Right atrium auricular region (tissue), 2 donors: ENCODE results near the gene RTN1. TPM values are rescaled to one million over a fixed set of nuclear protein-coding genes. Genes with fewer than 3 reads are reported as not detected.

Experiments
- DNase-seq: peaks from one replicate; pipeline ENCODE4 v3.0.0-alpha.2; 2019; ENCODE audit warnings: low spot score
- H3K27ac ChIP-seq, 2 donors: fragments of 200-600 bp; sonication (generic); 1 replicate in 1 of 2; 2 replicates in 1 of 2; pipeline ENCODE4 v1.5.1; 2016 to 2019
- H3K27me3 ChIP-seq, 2 donors: fragments of 200-600 bp; sonication (generic); one replicate each; pipeline versions ENCODE4 v1.5.1 to v1.6.0; 2017 to 2019
- H3K36me3 ChIP-seq: fragments of 200-600 bp; sonication (generic); one replicate; pipeline ENCODE4 v1.5.1; 2016
- H3K4me1 ChIP-seq, 2 donors: fragments of 200-600 bp; sonication (generic); one replicate each; pipeline versions ENCODE4 v1.5.1 to v1.6.0; 2017 to 2019
- H3K4me3 ChIP-seq, 2 donors: fragments of 200-600 bp; sonication (generic); 1 replicate in 1 of 2; 2 replicates in 1 of 2; pipeline ENCODE4 v1.5.1; 2017 to 2019; ENCODE audit warnings: mild to moderate bottlenecking in 1 of 2, moderate library complexity in 1 of 2
- H3K9me3 ChIP-seq, 2 donors: fragments of 200-600 bp; sonication (generic); one replicate each; pipeline ENCODE4 v1.5.1; 2019
- total RNA-seq, 2 donors: library from RNA; depleted of rRNA; stranded (reverse); fragments of >200 nt; gene quantifications; one replicate each; pipeline ENCODE4 v1.1.0, GENCODE V29; 2016
- TF ChIP-seq, protein P1 (sequence below), 2 donors: fragments of 200-600 bp; sonication (generic); IDR thresholded peaks; one replicate each; pipeline ENCODE4 v1.5.1; 2019; ENCODE audit warnings: antibody characterized with exemption in 2 of 2

Gene RTN1
- total RNA-seq, 2 donors from 2014 or later: 1.3 to 2.7 TPM

DNA sequence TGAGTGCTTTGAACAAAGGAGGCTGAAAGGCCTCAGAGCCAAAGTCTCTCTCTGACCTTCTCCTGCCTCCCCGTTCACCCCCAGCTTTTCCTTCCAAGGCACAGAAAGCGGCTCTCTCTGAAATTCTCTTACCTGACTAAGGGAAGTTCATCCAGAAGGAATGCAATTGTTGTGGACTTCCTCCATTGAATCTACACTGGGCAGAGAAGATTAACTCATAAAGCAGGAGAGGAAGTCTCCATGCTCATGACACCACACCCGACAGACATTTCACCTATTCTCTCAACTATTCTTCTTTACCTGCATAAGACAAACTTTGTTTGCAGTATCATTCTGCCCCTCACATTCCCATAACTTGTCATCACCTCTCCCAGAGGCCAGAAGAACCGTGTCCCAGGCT lies 164.7 kb downstream of the RTN1 start:
- Histone ChIP-seq H3K9me3 (no peaks in the 10 kb centered on the region), H3K4me1 (no peaks in the 10 kb centered on the region), H3K36me3 (no peaks in the 10 kb centered on the region), H3K27me3 (no peaks in the 10 kb centered on the region), H3K4me3 (no peak overlapping the region), H3K27ac (no peak overlapping the region)
- TF ChIP-seq, protein P1, sequence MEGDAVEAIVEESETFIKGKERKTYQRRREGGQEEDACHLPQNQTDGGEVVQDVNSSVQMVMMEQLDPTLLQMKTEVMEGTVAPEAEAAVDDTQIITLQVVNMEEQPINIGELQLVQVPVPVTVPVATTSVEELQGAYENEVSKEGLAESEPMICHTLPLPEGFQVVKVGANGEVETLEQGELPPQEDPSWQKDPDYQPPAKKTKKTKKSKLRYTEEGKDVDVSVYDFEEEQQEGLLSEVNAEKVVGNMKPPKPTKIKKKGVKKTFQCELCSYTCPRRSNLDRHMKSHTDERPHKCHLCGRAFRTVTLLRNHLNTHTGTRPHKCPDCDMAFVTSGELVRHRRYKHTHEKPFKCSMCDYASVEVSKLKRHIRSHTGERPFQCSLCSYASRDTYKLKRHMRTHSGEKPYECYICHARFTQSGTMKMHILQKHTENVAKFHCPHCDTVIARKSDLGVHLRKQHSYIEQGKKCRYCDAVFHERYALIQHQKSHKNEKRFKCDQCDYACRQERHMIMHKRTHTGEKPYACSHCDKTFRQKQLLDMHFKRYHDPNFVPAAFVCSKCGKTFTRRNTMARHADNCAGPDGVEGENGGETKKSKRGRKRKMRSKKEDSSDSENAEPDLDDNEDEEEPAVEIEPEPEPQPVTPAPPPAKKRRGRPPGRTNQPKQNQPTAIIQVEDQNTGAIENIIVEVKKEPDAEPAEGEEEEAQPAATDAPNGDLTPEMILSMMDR (IDR thresholded peaks at IDR 0.05): no peak
- no peak for DNase-seq

DNA sequence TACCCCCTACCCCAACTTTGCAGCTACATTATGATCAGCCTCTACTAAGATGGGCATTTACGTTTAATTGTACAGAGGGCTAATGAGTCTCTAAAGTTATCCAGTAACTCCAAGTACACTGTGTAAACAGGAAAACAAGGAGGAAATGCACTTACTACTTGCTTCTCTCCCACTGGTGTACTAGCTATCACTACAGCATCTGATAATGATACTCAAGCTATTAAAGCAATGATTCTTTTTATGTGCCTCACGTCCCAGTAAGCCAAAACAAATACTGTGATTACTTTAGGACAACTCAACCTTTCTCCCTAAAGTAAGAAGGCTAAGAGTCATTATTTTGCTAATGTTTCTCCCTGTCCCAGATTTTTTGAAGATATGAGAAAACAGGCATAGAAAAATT lies 165.3 kb downstream of the RTN1 start:
- TF ChIP-seq, protein P1 (IDR thresholded peaks at IDR 0.05): no peak
- no peaks in the 10 kb centered on the region for H3K27me3 ChIP-seq
- no peak for DNase-seq
- H3K36me3 ChIP-seq: no peaks in the 10 kb centered on the region
- no peaks in the 10 kb centered on the region for H3K4me1 ChIP-seq
- H3K4me3 ChIP-seq: no peak overlapping the region
- no peaks in the 10 kb centered on the region for H3K9me3 ChIP-seq
- H3K27ac ChIP-seq: no peak overlapping the region

DNA sequence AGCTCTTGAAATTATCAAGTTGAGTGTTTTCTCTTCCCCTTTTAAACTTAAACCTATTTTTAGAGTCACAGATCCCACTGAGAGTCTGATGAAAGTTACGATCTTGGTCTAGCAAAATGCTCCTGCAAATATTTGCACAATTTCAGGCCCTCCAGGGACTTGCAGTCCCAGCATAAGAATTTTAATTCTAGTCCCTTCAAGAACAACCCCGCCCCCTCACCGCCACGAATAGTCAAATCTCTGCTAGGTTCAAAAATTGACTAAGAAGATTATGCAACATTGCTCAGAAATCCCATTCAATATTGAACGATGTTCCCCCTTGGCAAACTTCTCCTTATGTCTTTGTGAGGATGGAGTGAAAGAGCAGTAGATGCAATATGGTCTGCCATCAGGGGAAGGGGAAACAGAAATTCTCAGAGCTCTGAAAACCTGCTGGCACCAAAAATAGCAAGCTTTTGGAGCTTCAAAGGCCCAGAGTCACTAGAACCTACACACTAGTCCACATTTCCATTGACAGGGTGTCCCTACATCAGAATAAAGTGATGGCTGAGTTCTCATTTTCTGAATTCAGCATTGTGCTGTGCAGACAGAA lies 166.4 kb downstream of the RTN1 start:
- H3K36me3 ChIP-seq: no peaks in the 10 kb centered on the region
- no peaks in the 10 kb centered on the region for H3K27me3 ChIP-seq
- no peak overlapping the region for H3K27ac ChIP-seq
- no peak for DNase-seq
- no peaks in the 10 kb centered on the region for H3K4me1 ChIP-seq
- TF ChIP-seq, protein P1 (IDR thresholded peaks at IDR 0.05): no peak
- H3K4me3 ChIP-seq: no peak overlapping the region
- H3K9me3 ChIP-seq: no peaks in the 10 kb centered on the region

DNA sequence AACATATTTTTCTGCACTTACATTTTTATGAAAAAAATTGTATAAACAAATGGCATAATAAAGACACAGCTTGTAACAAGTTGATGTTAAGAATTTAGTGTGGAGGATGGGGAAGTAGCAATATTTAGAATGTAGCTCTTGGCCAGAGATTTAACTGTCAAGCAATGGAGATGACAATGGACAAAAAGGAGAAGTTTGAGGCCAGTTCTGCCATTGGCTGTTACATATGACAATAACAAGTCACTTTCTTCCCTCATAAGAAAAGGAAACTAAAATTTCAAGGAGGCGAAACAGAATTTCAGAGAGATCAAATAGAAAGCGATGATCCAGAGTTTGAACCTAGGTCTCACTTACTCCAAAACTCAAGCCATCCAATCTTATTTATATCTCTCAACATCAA lies 171.1 kb downstream of the RTN1 start:
- H3K27ac ChIP-seq: no peak overlapping the region
- no peak overlapping the region for H3K4me3 ChIP-seq
- H3K9me3 ChIP-seq: no peaks in the 10 kb centered on the region
- no peaks in the 10 kb centered on the region for H3K4me1 ChIP-seq
- no peak for DNase-seq
- H3K36me3 ChIP-seq: no peaks in the 10 kb centered on the region
- TF ChIP-seq, protein P1 (IDR thresholded peaks at IDR 0.05): no peak
- H3K27me3 ChIP-seq: no peaks in the 10 kb centered on the region

DNA sequence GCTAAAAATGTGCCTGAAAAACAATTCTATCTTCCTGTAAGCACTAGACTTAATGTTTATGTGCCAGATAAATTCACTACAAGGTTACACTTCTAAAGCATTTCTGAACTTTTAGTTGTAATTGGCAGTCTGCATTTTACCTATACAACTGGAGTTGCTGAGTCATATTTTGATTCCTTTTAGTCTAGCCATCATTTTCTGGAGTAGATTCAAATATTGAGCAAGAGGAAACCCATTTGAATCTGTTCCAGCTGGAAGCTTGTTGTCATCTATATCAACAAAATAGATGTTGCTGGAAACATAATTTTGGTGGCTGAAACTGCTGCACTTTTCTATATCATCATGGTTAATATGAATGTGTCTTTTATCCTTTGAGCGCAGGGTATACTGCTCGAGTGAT lies 171.8 kb downstream of the RTN1 start:
- H3K9me3 ChIP-seq: no peaks in the 10 kb centered on the region
- H3K36me3 ChIP-seq: no peaks in the 10 kb centered on the region
- no peaks in the 10 kb centered on the region for H3K27me3 ChIP-seq
- no peak overlapping the region for H3K4me3 ChIP-seq
- no peak overlapping the region for H3K27ac ChIP-seq
- no peaks in the 10 kb centered on the region for H3K4me1 ChIP-seq
- no peak for DNase-seq
- TF ChIP-seq, protein P1 (IDR thresholded peaks at IDR 0.05): no peak

DNA sequence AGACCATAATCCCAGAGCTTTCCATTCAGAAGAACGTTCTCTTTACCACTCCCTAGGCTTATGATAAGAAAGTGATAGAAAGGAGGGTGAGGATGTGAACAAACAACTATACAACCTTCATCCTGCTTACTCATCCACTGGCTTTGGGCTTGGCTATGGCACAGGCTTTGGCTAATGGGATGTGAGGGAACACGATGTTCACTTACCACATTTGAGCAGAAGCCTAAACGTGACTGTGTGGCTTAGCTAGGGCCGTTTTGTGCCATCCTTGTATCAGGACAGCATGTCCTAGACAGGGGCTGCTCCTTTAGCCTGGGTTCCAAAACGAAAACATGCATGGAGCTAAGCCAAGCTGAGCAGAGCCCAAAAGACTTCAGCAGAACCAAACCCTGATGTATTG lies 175.4 kb downstream of the RTN1 start:
- no peaks in the 10 kb centered on the region for H3K9me3 ChIP-seq
- TF ChIP-seq, protein P1 (IDR thresholded peaks at IDR 0.05): no peak
- DNase-seq: no peak
- H3K27me3 ChIP-seq: no peaks in the 10 kb centered on the region
- H3K4me3 ChIP-seq: no peak overlapping the region
- H3K27ac ChIP-seq: no peak overlapping the region
- H3K4me1 ChIP-seq: no peaks in the 10 kb centered on the region
- no peaks in the 10 kb centered on the region for H3K36me3 ChIP-seq
